Endometrial microvascular endothelial cells (primary cell): ENCODE results near the gene KLK3. TPM values are rescaled to one million over a fixed set of nuclear protein-coding genes. Genes with fewer than 3 reads are reported as not detected.
"Not testable (repeated sequence)": the region's sequence is repeated elsewhere in the genome, so short reads cannot be mapped to it uniquely, and the experiment has no call there.

Experiments
- in situ Hi-C: cut with HindIII; loops from 2 replicates; pipeline ENCODE4 v1.10.0; 2017; ENCODE audit warnings: low sequenced_read_pairs, low pct_unique_long_range_greater_than_20kb; ENCODE audit errors: inconsistent ontology term
- total RNA-seq: library from RNA; depleted of rRNA; stranded (reverse); fragments of >200 nt; gene quantifications from one replicate; pipeline ENCODE4 v1.2.3, GENCODE V29; 2015; ENCODE audit errors: inconsistent ontology term

The KLK3 gene
- not detected for total RNA-seq

- in situ Hi-C loops = no loop called here
Measured at GRCh38 chr19:50854636-50855410, at the start of gene KLK3. KLK3 (plus strand) TSS chr19:50854915; CDS start chr19:50854956, 41 bp downstream.

GRCh38 chr19:50808856-50809255, 45.9 kb upstream of the KLK3 start:
- in situ Hi-C loops = no loop called here

GRCh38 chr19:50811622-50812238, 43.0 kb upstream of the KLK3 start:
- in situ Hi-C loops = not testable (repeated sequence)

- in situ Hi-C loops = no loop called here
Measured at GRCh38 chr19:50812474-50812873, 42.2 kb upstream of the KLK3 start.

GRCh38 chr19:50814883-50815282, 39.8 kb upstream of the KLK3 start:
- in situ Hi-C loops = no loop called here

GRCh38 chr19:50815439-50815838, 39.3 kb upstream of the KLK3 start:
- in situ Hi-C loops = no loop called here

GRCh38 chr19:50817941-50818858, 36.5 kb upstream of the KLK3 start:
- in situ Hi-C loops = no loop called here

GRCh38 chr19:50818859-50819472, 35.7 kb upstream of the KLK3 start:
- in situ Hi-C loops = no loop called here

GRCh38 chr19:50819636-50820035, 35.1 kb upstream of the KLK3 start:
- in situ Hi-C loops = no loop called here

GRCh38 chr19:50820086-50820485, 34.6 kb upstream of the KLK3 start:
- in situ Hi-C loops = no loop called here

GRCh38 chr19:50820549-50821247, 34.0 kb upstream of the KLK3 start:
- in situ Hi-C loops = no loop called here

- in situ Hi-C loops = no loop called here
Measured at GRCh38 chr19:50821248-50821612, 33.5 kb upstream of the KLK3 start.

- in situ Hi-C loops = no loop called here
Measured at GRCh38 chr19:50821622-50822021, 33.1 kb upstream of the KLK3 start.

- in situ Hi-C loops = no loop called here
Measured at GRCh38 chr19:50822661-50823208, 32.0 kb upstream of the KLK3 start.

GRCh38 chr19:50823389-50824042, 31.2 kb upstream of the KLK3 start, which contains the start of gene KLK1:
KLK1 (minus strand) TSS chr19:50823787; CDS start chr19:50823748, 39 bp downstream.
- in situ Hi-C loops = no loop called here

- in situ Hi-C loops = no loop called here
Measured at GRCh38 chr19:50826492-50827240, 28.0 kb upstream of the KLK3 start.

GRCh38 chr19:50827476-50827875, 27.2 kb upstream of the KLK3 start:
- in situ Hi-C loops = no loop called here
